K562 (cell line): ENCODE data around the gene TENM4. TPM values are rescaled to one million over a fixed set of nuclear protein-coding genes. Genes with fewer than 3 reads are reported as not detected.

Source experiments
- ARID2 ChIP-seq: fragments of 450-650 bp; IDR thresholded peaks from 2 replicates; pipeline ENCODE4 v1.6.1; 2017; ENCODE audit warnings: antibody characterized with exemption, mild to moderate bottlenecking
- DEAF1 ChIP-seq: fragments of 450-650 bp; formaldehyde crosslinking; IDR thresholded peaks from 2 replicates; pipeline ENCODE4 v1.4.0; 2020; ENCODE audit warnings: mild to moderate bottlenecking, moderate library complexity
- HDGF ChIP-seq: fragments of 450-650 bp; IDR thresholded peaks from 2 replicates; pipeline ENCODE4 v1.6.1; 2016
- HLTF ChIP-seq: fragments of 450-650 bp; IDR thresholded peaks from 2 replicates; pipeline ENCODE4 v1.6.1; 2016
- MEIS2 ChIP-seq: fragments of 450-650 bp; IDR thresholded peaks from 2 replicates; pipeline ENCODE4 v1.6.1; 2014; ENCODE audit warnings: mild to moderate bottlenecking; ENCODE audit not compliant: partially characterized antibody
- PKNOX1 ChIP-seq: fragments of 450-650 bp; IDR thresholded peaks from 2 replicates; pipeline ENCODE4 v1.6.1; 2016
- POLR2H ChIP-seq: IDR thresholded peaks from 2 replicates; pipeline ENCODE4 v1.6.1; 2016; ENCODE audit warnings: missing genetic modification characterization, low read depth, mild to moderate bottlenecking, control low read depth, missing compliant biosample characterization, moderate library complexity
- RAD21 ChIP-seq, 2 experiments: fragments of 250-450 bp in 1 of 2; fragments of 450-650 bp in 1 of 2; sonication (Bioruptor Pico) in 1 of 2; formaldehyde crosslinking in 1 of 2; IDR thresholded peaks in 1 of 2; conservative IDR thresholded peaks in 1 of 2; 2 replicates each; pipeline versions ENCODE4 v1.4.0 to v1.8.0; 2020 to 2022; ENCODE audit warnings: mild to moderate bottlenecking in 2 of 2, moderate library complexity in 1 of 2
- SMC3 ChIP-seq: conservative IDR thresholded peaks from 2 replicates; pipeline ENCODE4 v1.6.1; 2011; ENCODE audit warnings: low read depth, low read length, improper control_type of control experiment; ENCODE audit not compliant: insufficient read depth
- ZBTB49 ChIP-seq: sonication (generic); formaldehyde crosslinking; IDR thresholded peaks from 2 replicates; pipeline ENCODE4 v1.8.0; 2022; ENCODE audit warnings: missing genetic modification reagents, mild to moderate bottlenecking, borderline replicate concordance
- ZNF586 ChIP-seq: fragments of 450-650 bp; formaldehyde crosslinking; conservative IDR thresholded peaks from 2 replicates; pipeline ENCODE4 v1.4.0; 2020; ENCODE audit warnings: mild to moderate bottlenecking, moderate library complexity
- polyA plus RNA-seq, 8 experiments: library from polyadenylated mRNA; depleted of rRNA in 4 of 8; stranded (reverse) in 5 of 8; unstranded in 3 of 8; fragments of >200 nt; fragmentation: Nextera tagmentation in 2 of 8; fragmentation: Illumina TruSeq in 1 of 8; extraction: Ambion mirVana in 2 of 8; extraction: Trizol in 1 of 8; gene quantifications; 2 replicates each; pipeline versions ENCODE4 v1.2.1 to v1.2.3, GENCODE V29; 2011 to 2014; ENCODE audit warnings: inconsistent platforms in 1 of 8, missing spikeins in 1 of 8
- total RNA-seq, 7 experiments: library from RNA; depleted of rRNA in 6 of 7; stranded (reverse); fragments of >200 nt in 6 of 7; fragmentation: Illumina TruSeq in 2 of 7; extraction: Trizol in 2 of 7; gene quantifications; 2 replicates each; pipeline versions ENCODE4 v1.2.1 to v1.2.3, GENCODE V29; 2011 to 2021; ENCODE audit warnings: low replicate concordance in 1 of 7
- TF ChIP-seq, protein P1 (sequence below), 2 experiments: IDR thresholded peaks in 1 of 2; conservative IDR thresholded peaks in 1 of 2; 2 replicates each; pipeline ENCODE4 v1.6.1; 2016; ENCODE audit warnings: low read depth in 2 of 2, mild to moderate bottlenecking in 1 of 2, missing compliant biosample characterization in 1 of 2, missing genetic modification characterization in 1 of 2, moderate library complexity in 1 of 2

Gene TENM4
- total and polyA plus RNA-seq, 9 of the 15 experiments (the other 6 are each of a cell fraction or from before 2014, with no cell fraction given), result 0.16 TPM; not detected in 8

DNA sequence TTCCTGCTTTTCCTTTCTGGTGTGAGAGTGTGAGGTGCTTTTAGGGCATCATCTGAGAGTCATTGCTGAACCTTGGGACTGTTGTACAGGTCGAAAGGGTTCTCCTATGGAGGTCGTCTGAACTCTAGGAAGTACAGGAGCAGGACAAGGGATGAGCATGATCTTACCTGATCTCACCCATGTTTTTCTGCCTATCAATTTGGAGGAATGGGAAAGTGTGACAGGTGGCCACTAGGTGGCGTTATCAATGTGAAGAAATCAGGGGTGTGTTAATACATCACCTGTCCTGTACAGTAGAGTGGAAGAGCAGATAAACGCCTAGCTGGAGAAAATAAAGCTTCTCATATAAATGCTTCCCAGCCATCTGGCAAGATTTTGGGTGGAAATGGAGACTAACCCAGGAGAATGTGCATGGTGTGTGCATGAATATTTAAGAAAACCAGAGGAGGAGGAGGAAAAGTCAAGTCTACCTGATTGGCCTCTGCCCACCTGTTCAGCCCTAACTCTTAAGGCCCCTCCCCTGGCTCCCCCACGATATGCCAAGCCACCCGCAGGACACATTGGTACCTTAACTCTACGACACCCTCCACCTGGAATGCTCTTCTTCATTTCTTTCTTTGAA, 794.2 kb downstream of the TENM4 start (continued):
- TF ChIP-seq ZBTB49 (CRISPR knock-in tag) (no peak), RAD21 (CRISPR knock-in tag; conservative IDR thresholded peaks at IDR 0.05 in 1 of 2, IDR thresholded peaks at IDR 0.05 in 1 of 2) (peak; percentile 31 to 74), HLTF (no peak), ZNF586 (CRISPR knock-in tag) (no peak), POLR2H (tag) (no peak), MEIS2 (peak; percentile 57), ARID2 (peak; percentile 39; the same call in 1 of the 2 replicates), HDGF (no peak), PKNOX1 (peak; percentile 58), SMC3 (peak; percentile 56), DEAF1 (CRISPR knock-in tag) (0 out of 2 replicates have a peak, but pooled peaks have one; percentile 17)
- TF ChIP-seq, protein P1, sequence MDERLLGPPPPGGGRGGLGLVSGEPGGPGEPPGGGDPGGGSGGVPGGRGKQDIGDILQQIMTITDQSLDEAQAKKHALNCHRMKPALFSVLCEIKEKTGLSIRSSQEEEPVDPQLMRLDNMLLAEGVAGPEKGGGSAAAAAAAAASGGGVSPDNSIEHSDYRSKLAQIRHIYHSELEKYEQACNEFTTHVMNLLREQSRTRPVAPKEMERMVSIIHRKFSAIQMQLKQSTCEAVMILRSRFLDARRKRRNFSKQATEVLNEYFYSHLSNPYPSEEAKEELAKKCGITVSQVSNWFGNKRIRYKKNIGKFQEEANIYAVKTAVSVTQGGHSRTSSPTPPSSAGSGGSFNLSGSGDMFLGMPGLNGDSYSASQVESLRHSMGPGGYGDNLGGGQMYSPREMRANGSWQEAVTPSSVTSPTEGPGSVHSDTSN (CRISPR knock-in tag; IDR thresholded peaks at IDR 0.05; ENCODE audit: low read depth), result no peak
- TF ChIP-seq, protein P1 (tag; conservative IDR thresholded peaks at IDR 0.05; ENCODE audit: low read depth), result peak; percentile 60; the same call in 1 of the 2 replicates
